NOMO-1 treated with dmso at 0.1 percent for 144 hours (cell line): ENCODE measurements around the gene CALCA.
"Not testable (repeated sequence)": the region's sequence is repeated elsewhere in the genome, so short reads cannot be mapped to it uniquely, and the experiment has no call there.

Experiments
- DNase-seq: peaks from one replicate; lab custom pipeline; 2025; ENCODE audit not compliant: unreplicated experiment; lab: John Stamatoyannopoulos, UW

CALCA gene

GRCh38 chr11:14971865-14972580 is at the start of gene CALCA:
CALCA (minus strand) TSS chr11:14972351; CDS start chr11:14971192, 1,159 bp downstream.
- no peak for DNase-seq

DNA sequence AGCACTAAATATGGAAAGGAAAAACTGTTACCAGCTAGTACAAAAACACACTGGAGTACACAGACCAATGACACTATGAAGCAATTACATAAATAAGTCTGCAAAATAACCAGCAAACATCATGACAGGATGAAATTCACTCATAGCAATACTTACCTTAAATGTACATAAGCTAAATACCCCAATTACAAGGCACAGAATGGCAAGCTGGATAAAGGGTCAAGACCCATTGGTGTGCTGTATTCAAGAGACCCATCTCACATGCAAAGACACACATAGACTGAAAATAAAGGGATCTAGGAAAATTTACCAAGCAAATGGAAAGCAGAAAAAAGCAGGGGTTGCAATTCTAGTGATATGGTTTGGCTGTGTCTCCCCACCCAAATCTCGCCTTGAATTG is 44.0 kb upstream of the CALCA start:
- DNase-seq = no peak

GRCh38 chr11:15011776-15012345 is 39.7 kb upstream of the CALCA start:
- no peak for DNase-seq

GRCh38 chr11:15010865-15011264 is 38.7 kb upstream of the CALCA start:
- no peak for DNase-seq

DNA sequence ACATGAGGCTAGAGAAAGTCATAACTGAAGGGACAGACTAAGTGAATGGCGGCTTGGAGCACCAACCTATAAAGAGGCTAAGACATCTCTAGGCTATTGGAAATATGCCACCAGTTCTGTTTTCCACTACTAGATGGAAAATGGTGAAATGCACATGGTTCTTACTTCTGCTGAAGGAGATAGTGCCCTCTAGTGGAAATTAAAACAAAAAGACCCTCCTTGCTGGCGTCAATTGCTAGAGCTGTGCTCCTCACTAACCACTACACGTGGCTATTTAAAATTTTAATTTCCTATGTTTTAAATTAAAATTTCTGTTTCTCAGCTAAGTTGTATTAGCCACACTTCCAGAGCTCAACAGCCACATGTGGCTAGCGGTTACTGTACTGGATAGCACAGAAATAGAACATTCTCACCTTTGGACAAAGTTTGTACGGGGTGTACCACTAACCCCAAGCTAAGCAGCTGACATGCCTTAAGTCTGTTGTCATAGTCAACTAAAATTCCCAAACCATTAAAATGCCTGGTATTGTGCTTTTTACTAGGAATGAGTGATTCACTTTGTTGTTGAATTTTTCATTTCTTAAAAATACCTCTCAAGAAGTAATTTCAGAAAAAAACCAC is 34.1 kb upstream of the CALCA start:
- peak; percentile 19 for DNase-seq

DNA sequence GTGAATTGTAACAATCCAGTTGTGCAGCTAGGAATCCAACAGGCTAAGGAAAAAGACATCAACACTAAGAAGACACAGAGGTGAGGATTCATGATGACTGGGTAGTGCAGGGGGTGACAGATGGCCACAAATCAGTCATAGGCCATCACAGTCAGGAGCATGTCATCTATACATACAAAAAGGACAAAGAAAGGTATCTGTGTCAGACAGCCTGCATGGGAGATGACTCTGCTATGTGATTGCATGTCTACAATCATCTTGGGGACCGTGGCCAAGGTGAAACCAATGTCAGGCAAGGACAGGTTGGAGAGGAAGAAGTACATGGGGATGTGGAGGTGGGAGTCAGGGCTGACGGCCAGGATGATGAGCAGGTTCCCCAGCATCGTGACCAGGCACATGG is 16.0 kb upstream of the CALCA start:
- not testable (repeated sequence) for DNase-seq

- no peak for DNase-seq
These were observed 9.4 kb upstream of the CALCA start for GRCh38 chr11:14981507-14981906.

- DNase-seq = no peak
These were observed 8.7 kb upstream of the CALCA start for GRCh38 chr11:14980854-14981253.

GRCh38 chr11:14977101-14977880 is 5.1 kb upstream of the CALCA start:
- no peak for DNase-seq

GRCh38 chr11:14975252-14975587 is 3.1 kb upstream of the CALCA start:
- DNase-seq = no peak

GRCh38 chr11:14974515-14975251 is 2.5 kb upstream of the CALCA start:
- no peak for DNase-seq

- DNase-seq = no peak
These were observed 1.7 kb upstream of the CALCA start for GRCh38 chr11:14973621-14974514.

DNA sequence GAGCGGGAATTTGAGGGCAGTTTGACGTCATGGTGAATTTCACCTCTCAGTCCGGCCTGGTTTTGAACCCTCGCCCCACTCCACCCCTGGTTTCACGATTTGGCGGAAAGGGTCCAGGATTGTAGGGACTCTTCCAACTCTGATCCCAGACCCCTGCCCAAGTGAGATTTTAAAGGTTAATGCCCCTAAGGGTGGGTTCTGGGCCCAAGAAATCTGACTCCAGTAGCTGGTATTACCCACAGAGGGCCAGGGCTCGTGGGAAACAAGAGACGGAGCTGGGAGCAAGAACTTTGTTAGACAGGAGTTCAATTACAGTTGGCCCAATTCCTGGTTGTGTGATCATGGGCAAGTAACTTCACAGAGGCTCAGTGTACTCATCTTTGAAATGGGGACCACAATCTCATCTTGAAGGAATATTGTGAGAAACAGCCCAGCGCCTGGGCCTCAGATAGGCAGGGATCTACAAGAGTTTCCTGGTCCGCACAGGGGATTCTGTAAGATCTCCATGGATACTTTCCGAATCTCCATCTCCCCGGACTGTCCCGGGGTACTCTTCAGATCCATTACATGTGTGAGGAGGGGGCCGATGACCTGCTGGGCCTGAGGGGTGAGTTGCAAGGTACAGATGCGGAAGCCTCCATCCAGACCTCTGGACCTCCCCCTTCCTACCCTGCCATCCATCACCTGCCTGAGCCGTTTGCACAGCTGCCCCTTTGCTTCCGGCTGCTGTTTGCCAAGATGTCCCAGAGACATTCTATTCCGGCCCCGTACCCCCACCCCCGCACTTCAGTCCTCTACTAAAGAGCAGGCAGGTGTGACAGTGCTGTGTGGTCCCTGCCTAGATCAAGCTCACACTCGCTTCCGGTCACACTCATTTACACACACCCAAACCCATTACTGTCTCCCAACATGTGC is 687 bp upstream of the CALCA start:
- DNase-seq = no peak

- DNase-seq = no peak
These were observed 2.2 kb downstream of the CALCA start for GRCh38 chr11:14969901-14970323.

- no peak for DNase-seq
These were observed 4.4 kb downstream of the CALCA start for GRCh38 chr11:14967581-14968243.

DNA sequence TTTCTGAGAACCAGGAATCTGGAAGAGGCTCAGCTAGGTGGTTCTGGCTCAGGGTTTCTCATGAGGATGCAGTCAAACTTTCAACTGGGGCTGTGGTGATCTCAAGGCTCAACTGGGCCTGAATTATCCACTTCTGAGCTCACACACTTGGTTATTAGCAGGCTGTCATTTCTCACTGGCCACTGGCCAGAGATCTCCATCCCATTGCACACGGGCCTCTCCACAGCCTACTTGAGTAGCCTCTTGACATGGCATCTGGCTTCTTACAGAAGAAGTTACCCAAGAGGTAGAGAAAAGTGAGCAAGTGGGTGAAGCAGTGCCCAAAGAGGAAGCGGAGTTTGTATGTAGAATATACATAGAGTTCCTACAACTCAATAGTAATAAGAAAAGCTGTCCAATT is 16.0 kb downstream of the CALCA start:
- no peak for DNase-seq

GRCh38 chr11:14954581-14954980 is 17.6 kb downstream of the CALCA start:
- DNase-seq = no peak

- no peak for DNase-seq
These were observed 18.2 kb downstream of the CALCA start for GRCh38 chr11:14953904-14954303.
